Right atrium auricular region (tissue), 2 donors: ENCODE measurements around the gene SUSD6. TPM values are rescaled to one million over a fixed set of nuclear protein-coding genes. Genes with fewer than 3 reads are reported as not detected.
A peak's percentile ranks its signal among the peaks of the same experiment; 100 is the strongest.
"Not testable (repeated sequence)": the region's sequence is repeated elsewhere in the genome, so short reads cannot be mapped to it uniquely, and the experiment has no call there.

Source experiments
- DNase-seq: peaks from one replicate; pipeline ENCODE4 v3.0.0-alpha.2; 2019; ENCODE audit warnings: low spot score
- H3K27ac ChIP-seq, 2 donors: fragments of 200-600 bp; sonication (generic); 1 replicate in 1 of 2; 2 replicates in 1 of 2; pipeline ENCODE4 v1.5.1; 2016 to 2019
- H3K27me3 ChIP-seq, 2 donors: fragments of 200-600 bp; sonication (generic); one replicate each; pipeline versions ENCODE4 v1.5.1 to v1.6.0; 2017 to 2019
- H3K36me3 ChIP-seq: fragments of 200-600 bp; sonication (generic); one replicate; pipeline ENCODE4 v1.5.1; 2016
- H3K4me1 ChIP-seq, 2 donors: fragments of 200-600 bp; sonication (generic); one replicate each; pipeline versions ENCODE4 v1.5.1 to v1.6.0; 2017 to 2019
- H3K4me3 ChIP-seq, 2 donors: fragments of 200-600 bp; sonication (generic); 1 replicate in 1 of 2; 2 replicates in 1 of 2; pipeline ENCODE4 v1.5.1; 2017 to 2019; ENCODE audit warnings: mild to moderate bottlenecking in 1 of 2, moderate library complexity in 1 of 2
- H3K9me3 ChIP-seq, 2 donors: fragments of 200-600 bp; sonication (generic); one replicate each; pipeline ENCODE4 v1.5.1; 2019
- total RNA-seq, 2 donors: library from RNA; depleted of rRNA; stranded (reverse); fragments of >200 nt; gene quantifications; one replicate each; pipeline ENCODE4 v1.1.0, GENCODE V29; 2016
- TF ChIP-seq, protein P1 (sequence below), 2 donors: fragments of 200-600 bp; sonication (generic); IDR thresholded peaks; one replicate each; pipeline ENCODE4 v1.5.1; 2019; ENCODE audit warnings: antibody characterized with exemption in 2 of 2

The SUSD6 gene
- total RNA-seq, 2 donors from 2014 or later: 19.2 to 24.7 TPM

DNA sequence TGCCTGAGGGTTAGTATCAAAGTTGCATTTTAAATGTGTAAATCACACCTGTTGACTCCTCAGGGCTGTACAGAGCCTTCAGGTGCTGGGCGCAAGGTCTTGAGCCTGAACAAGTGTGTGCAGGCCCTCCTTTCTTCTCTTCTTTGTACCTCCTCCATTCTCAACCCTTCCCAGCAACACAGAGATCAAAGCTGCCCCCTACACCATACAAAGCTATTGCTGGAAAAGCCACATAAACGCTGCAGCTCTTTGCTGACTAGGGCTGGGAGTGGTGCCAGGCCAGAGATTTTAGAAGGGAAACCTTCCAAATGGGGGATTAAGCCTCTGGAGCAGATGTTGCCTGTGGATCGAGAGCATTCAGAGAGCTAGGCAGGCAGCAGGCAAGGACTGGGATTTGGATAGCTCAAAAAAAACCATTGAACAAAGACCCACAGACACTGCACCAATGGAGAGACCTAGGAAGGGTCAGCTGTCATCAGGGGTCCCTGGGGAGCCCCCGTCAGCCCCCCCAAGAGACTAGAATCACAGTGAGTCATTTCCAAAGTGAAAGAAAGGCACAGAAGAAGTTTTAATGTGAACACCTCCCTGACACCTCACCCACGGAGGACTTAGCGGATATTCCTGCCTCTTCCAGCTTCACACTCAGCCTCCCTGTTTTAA lies 18.2 kb upstream of the SUSD6 start:
- DNase-seq: peak; percentile 72
- H3K4me3 ChIP-seq: no peak overlapping the region
- H3K27me3 ChIP-seq: no peaks in the 10 kb centered on the region
- TF ChIP-seq, protein P1, sequence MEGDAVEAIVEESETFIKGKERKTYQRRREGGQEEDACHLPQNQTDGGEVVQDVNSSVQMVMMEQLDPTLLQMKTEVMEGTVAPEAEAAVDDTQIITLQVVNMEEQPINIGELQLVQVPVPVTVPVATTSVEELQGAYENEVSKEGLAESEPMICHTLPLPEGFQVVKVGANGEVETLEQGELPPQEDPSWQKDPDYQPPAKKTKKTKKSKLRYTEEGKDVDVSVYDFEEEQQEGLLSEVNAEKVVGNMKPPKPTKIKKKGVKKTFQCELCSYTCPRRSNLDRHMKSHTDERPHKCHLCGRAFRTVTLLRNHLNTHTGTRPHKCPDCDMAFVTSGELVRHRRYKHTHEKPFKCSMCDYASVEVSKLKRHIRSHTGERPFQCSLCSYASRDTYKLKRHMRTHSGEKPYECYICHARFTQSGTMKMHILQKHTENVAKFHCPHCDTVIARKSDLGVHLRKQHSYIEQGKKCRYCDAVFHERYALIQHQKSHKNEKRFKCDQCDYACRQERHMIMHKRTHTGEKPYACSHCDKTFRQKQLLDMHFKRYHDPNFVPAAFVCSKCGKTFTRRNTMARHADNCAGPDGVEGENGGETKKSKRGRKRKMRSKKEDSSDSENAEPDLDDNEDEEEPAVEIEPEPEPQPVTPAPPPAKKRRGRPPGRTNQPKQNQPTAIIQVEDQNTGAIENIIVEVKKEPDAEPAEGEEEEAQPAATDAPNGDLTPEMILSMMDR (IDR thresholded peaks at IDR 0.05): no peak
- no peaks in the 10 kb centered on the region for H3K9me3 ChIP-seq
- no peak overlapping the region for H3K27ac ChIP-seq
- peaks cover 0 to 11% of the 10 kb centered on the region in 2 donors for H3K4me1 ChIP-seq
- no peaks in the 10 kb centered on the region for H3K36me3 ChIP-seq

DNA sequence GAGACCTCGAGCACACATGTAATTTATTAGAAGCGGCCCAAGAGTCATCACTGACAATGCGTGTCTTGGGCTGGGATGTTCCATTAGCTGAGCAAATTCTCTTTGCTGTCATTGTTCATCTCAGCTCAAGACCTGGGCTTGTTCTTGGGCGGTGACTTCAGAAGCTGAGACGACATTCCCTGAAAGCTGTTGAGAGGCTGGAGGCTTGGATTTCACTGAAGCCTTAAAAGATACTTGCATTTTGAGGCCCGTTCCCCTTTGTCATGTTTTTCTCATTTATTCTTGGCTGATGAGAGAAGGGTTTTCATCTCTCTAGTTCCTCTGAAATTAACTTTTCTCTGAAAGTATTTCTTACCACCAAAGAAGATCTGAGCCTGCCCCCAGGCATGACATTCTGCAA lies 16.6 kb upstream of the SUSD6 start:
- TF ChIP-seq, protein P1 (IDR thresholded peaks at IDR 0.05): no peak
- DNase-seq: no peak
- Histone ChIP-seq H3K4me3 (no peak overlapping the region), H3K9me3 (no peaks in the 10 kb centered on the region), H3K4me1 (peaks cover 0 to 11% of the 10 kb centered on the region in 2 donors), H3K27ac (no peak overlapping the region), H3K36me3 (no peaks in the 10 kb centered on the region), H3K27me3 (no peaks in the 10 kb centered on the region)

DNA sequence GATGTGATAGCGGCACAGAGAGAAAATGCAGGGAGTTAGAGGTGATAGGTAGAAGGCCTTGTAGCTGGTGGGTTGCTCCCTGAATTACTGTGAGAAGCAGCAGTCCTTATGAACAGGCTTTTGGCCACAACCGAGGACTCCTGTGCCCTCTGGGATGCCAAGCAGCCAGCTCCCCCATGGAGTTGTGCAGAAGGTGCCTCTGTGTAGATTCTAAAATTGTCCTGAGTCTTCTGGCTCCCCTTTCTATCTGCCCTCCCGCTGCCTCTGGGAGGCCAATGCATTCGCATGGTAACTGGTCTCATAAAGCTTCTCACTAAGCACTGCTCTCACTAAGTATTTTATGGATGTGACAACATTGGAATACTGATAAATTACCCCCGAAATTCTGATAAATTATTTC lies 16.1 kb upstream of the SUSD6 start:
- TF ChIP-seq, protein P1 (IDR thresholded peaks at IDR 0.05): no peak
- H3K4me3 ChIP-seq: no peak overlapping the region
- no peak for DNase-seq
- H3K36me3 ChIP-seq: no peaks in the 10 kb centered on the region
- H3K4me1 ChIP-seq: peaks cover 0 to 11% of the 10 kb centered on the region in 2 donors
- H3K9me3 ChIP-seq: no peaks in the 10 kb centered on the region
- H3K27ac ChIP-seq: no peak overlapping the region
- no peaks in the 10 kb centered on the region for H3K27me3 ChIP-seq

DNA sequence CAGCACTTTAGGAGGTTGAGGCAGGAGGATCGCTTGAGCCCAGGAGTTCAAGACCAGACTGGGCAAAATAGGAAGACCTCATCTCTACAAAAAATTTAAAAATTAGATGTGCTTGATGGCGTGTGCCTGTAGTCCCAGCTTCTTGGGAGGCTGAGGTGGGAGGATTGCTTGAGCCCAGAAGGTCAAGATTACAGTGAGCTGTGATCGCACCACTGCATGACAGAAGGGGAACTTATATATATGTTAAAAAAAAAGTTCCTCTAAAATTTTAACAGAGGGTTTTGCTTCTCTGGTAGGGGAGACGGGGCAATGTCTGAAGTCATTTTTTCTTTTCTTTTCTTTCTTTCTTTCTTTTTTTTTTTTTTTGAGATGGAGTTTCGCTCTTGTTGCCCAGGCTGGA lies 12.0 kb upstream of the SUSD6 start:
- not testable (repeated sequence) for H3K4me1 ChIP-seq, H3K27ac ChIP-seq, H3K27me3 ChIP-seq, H3K4me3 ChIP-seq, H3K9me3 ChIP-seq, H3K36me3 ChIP-seq, DNase-seq

DNA sequence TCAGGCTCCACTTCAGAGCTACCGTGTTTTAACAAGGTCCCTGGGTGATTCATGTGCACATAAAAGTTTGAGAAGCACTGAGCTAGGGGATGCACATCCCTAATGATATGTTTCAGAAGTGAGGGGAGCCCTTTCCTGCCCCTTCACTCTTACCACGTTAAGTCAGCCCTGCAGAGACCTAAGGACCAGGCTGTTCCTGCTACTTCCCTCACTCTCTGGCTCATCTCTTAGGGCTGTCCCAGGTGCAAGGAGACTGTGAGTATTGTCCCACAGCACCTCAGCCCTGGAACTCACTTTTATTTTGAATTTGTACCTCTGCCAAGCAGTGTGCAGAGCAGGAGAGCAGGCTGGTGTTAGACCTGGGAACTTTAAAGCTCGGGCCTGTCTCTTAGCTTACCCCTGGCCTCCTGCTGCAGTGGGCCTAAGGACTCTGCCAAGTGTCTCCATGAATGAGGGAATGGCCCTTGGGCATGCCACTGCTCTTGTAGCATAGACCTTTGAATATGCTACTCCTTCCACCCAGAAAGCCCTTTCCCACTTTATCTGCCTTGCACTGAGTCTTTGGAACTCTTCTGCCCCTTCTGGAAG lies 11.0 kb upstream of the SUSD6 start:
- DNase-seq: no peak
- H3K27ac ChIP-seq: no peak overlapping the region
- no peak overlapping the region for H3K4me3 ChIP-seq
- no peaks in the 10 kb centered on the region for H3K36me3 ChIP-seq
- H3K27me3 ChIP-seq: no peaks in the 10 kb centered on the region
- no peaks in the 10 kb centered on the region for H3K9me3 ChIP-seq
- H3K4me1 ChIP-seq: no peaks in the 10 kb centered on the region
- TF ChIP-seq, protein P1 (IDR thresholded peaks at IDR 0.05): no peak

DNA sequence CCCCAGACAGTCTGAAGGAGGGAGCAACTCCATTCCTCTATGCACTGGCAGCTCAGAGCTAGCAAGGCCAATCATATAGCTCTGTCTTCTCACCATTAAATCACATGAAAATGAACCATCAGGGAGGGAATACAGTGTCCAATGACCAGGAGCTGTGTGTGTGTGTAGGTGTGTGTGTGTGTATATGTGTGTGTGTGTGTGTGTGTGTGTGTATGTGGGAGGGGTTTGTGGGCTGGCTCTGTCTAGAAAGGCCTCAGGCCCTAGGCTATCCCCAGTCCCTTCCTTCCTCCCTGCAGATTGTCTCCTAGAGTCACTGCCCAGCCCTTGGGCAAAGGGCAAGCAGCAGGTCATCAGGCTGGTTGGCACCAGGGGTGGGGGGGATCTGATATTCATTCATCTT lies 5.7 kb upstream of the SUSD6 start:
- Histone ChIP-seq H3K36me3 (no peaks in the 10 kb centered on the region), H3K4me3 (no peak overlapping the region), H3K27me3 (no peaks in the 10 kb centered on the region), H3K9me3 (no peaks in the 10 kb centered on the region), H3K27ac (no peak overlapping the region), H3K4me1 (peaks cover 0 to 8% of the 10 kb centered on the region in 2 donors)
- TF ChIP-seq, protein P1 (IDR thresholded peaks at IDR 0.05): no peak
- DNase-seq: no peak
